Transverse colon (tissue), 4 donors: Measurements from ENCODE around the gene FER. TPM values are rescaled to one million over a fixed set of nuclear protein-coding genes. Genes with fewer than 3 reads are reported as not detected.
"Not testable (repeated sequence)": the region's sequence is repeated elsewhere in the genome, so short reads cannot be mapped to it uniquely, and the experiment has no call there.

Experiments
- DNase-seq: peaks from one replicate; pipeline ENCODE4 v3.0.0-alpha.2; 2019
- H3K27ac ChIP-seq, 4 donors: fragments of 200-600 bp; sonication (generic); 2 replicates each; pipeline ENCODE4 v1.5.1; 2016 to 2018; ENCODE audit warnings: inconsistent platforms in 4 of 4
- H3K27me3 ChIP-seq: fragments of 200-600 bp; sonication (generic); 2 replicates; pipeline ENCODE4 v1.5.1; 2017; ENCODE audit warnings: inconsistent platforms
- H3K36me3 ChIP-seq, 4 donors: fragments of 200-600 bp; sonication (generic); 2 replicates each; pipeline ENCODE4 v1.5.1; 2017 to 2019; ENCODE audit warnings: inconsistent platforms in 4 of 4
- H3K4me1 ChIP-seq, 4 donors: fragments of 200-600 bp; sonication (generic); 2 replicates each; pipeline ENCODE4 v1.5.1; 2017 to 2020; ENCODE audit warnings: inconsistent platforms in 4 of 4
- H3K4me3 ChIP-seq, 4 donors: fragments of 200-600 bp; sonication (generic); 1 replicate in 1 of 4; 2 replicates in 3 of 4; pipeline versions ENCODE4 v1.5.1 to v1.6.1; 2017 to 2019; ENCODE audit warnings: inconsistent platforms in 4 of 4
- H3K9me3 ChIP-seq, 2 donors: fragments of 200-600 bp; sonication (generic); 2 replicates each; pipeline ENCODE4 v1.5.1; 2017 to 2019; ENCODE audit warnings: inconsistent platforms in 2 of 2
- EP300 ChIP-seq: sonication (generic); formaldehyde crosslinking; IDR thresholded peaks from one replicate; pipeline ENCODE4 v1.6.1; 2017; ENCODE audit warnings: antibody characterized with exemption, low read depth
- POLR2A ChIP-seq: fragments of 450-650 bp; IDR thresholded peaks from one replicate; pipeline ENCODE4 v1.6.1; 2016; ENCODE audit warnings: antibody characterized with exemption, mild to moderate bottlenecking, moderate library complexity
- POLR2AphosphoS5 ChIP-seq, 3 donors: sonication (generic); formaldehyde crosslinking; IDR thresholded peaks; one replicate each; pipeline ENCODE4 v1.6.1; 2016; ENCODE audit warnings: antibody characterized with exemption in 3 of 3
- WGBS, 2 donors: methylation state at CpG; one replicate each; pipeline ENCODE4 v1.1.5; 2018; ENCODE audit warnings: low coverage in 1 of 2; 5-methylcytosine and 5-hydroxymethylcytosine counted together
- in situ Hi-C, 4 donors: fragments of 200-750 bp; cut with MboI; loops; one replicate each; pipeline versions ENCODE4 v1.15.0 to v1.15.1; 2017; ENCODE audit warnings: low sequenced_read_pairs in 3 of 4, low pct_ligation_motif_present in 1 of 4, low pct_unique_long_range_greater_than_20kb in 1 of 4
- intact Hi-C: fragments of 100-400 bp; cut with DNase I; formaldehyde crosslinking; loops from one replicate; pipeline ENCODE4 v1.15.1; 2023; ENCODE audit warnings: low total_unique reads
- total RNA-seq, 4 donors: library from RNA; depleted of rRNA; stranded (reverse); fragments of >200 nt; gene quantifications; one replicate each; pipeline ENCODE4 v1.1.0, GENCODE V29; 2016
- TF ChIP-seq, protein P1 (sequence below), 5 experiments: fragments of 200-600 bp in 3 of 5; fragments of 450-650 bp in 2 of 5; sonication (generic) in 3 of 5; IDR thresholded peaks; 1 replicate in 2 of 5; 2 replicates in 3 of 5; pipeline ENCODE4 v1.5.1; 2016 to 2017; ENCODE audit warnings: antibody characterized with exemption in 5 of 5, inconsistent platforms in 3 of 5, mild to moderate bottlenecking in 2 of 5, moderate library complexity in 1 of 5

The FER gene
- total RNA-seq, 4 donors from 2014 or later: 7.5 to 25.5 (median 13.1) TPM

- in situ Hi-C loops (no loop called here), intact Hi-C loops (no loop called here)
- H3K36me3 ChIP-seq: no peaks in the 10 kb centered on the region
- 60 to 64% methylated on average over 1 of the region's 1 CpG for WGBS, 2 donors
- no peaks in the 10 kb centered on the region for H3K4me1 ChIP-seq
- H3K27me3 ChIP-seq: no peaks in the 10 kb centered on the region
- no peak for DNase-seq
- H3K27ac ChIP-seq: no peak overlapping the region
- H3K4me3 ChIP-seq: no peak overlapping the region
- H3K9me3 ChIP-seq: no peaks in the 10 kb centered on the region
- TF ChIP-seq POLR2A (no peak), POLR2AphosphoS5 (IDR thresholded peaks at IDR 0.05) (no peak), EP300 (no peak)
- TF ChIP-seq, protein P1, sequence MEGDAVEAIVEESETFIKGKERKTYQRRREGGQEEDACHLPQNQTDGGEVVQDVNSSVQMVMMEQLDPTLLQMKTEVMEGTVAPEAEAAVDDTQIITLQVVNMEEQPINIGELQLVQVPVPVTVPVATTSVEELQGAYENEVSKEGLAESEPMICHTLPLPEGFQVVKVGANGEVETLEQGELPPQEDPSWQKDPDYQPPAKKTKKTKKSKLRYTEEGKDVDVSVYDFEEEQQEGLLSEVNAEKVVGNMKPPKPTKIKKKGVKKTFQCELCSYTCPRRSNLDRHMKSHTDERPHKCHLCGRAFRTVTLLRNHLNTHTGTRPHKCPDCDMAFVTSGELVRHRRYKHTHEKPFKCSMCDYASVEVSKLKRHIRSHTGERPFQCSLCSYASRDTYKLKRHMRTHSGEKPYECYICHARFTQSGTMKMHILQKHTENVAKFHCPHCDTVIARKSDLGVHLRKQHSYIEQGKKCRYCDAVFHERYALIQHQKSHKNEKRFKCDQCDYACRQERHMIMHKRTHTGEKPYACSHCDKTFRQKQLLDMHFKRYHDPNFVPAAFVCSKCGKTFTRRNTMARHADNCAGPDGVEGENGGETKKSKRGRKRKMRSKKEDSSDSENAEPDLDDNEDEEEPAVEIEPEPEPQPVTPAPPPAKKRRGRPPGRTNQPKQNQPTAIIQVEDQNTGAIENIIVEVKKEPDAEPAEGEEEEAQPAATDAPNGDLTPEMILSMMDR (IDR thresholded peaks at IDR 0.05): no peak
Observed at GRCh38 chr5:108974594-108974993, 226.9 kb downstream of the FER start.

DNA sequence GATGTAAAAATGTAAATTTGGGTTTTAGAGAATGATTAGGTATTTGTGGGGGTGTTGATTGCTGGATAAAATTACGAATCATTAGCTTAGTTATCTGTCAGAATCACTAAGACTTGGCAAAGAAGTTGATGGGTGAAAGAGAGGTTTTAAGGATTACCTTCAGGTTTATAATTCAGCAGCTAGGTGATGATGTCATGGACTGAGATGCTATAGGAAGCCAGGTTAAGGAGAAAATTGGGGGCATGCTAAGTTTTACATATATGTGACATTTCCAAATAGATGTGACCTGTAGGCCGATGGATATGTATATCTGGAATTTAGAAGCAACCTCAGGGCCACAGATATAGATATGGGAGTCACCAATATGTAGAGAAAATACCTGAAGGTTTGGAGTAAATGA lies 228.0 kb downstream of the FER start:
- in situ Hi-C loops: no loop called here

DNA sequence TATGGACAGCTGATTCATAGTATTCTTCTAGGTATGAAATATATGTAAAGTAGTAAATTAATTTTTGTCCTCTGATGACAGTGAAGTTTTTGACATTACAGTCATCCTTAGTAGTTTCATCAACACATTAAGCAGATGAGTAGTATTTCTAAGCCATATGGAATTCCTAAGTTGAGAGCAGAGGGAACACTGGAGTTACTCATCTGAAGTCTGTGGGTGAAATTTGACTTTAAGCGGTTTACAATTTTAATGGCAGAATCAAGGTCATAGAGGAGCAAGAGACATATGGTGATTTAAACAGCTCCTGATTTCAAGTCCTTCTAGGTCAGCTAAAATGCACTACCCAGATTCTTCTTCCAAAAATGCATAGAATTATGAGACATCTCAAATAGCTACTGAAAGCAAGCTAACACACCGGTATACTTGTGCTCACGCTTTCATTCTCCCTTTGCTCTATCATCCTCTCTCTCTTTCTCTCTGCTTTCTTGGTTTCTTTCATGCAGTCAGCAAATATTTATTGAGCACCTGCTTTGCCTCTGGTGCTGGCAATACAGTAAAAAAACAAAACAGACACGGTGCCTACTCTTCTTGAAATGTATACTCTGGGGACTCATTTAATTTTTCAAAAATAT lies 235.9 kb downstream of the FER start:
- H3K27ac ChIP-seq: no peak overlapping the region
- peaks cover 0 to 5% of the 10 kb centered on the region in 2 donors for H3K9me3 ChIP-seq
- no peaks in the 10 kb centered on the region for H3K36me3 ChIP-seq
- in situ Hi-C loops (no loop called here), intact Hi-C loops (no loop called here)
- H3K27me3 ChIP-seq: no peaks in the 10 kb centered on the region
- no peak for DNase-seq
- 86% methylated on average over 4 of the region's 4 CpGs for WGBS, 2 donors
- TF ChIP-seq EP300: no peak
- TF ChIP-seq, protein P1 (IDR thresholded peaks at IDR 0.05): no peak
- no peak for TF ChIP-seq POLR2A
- no peaks in the 10 kb centered on the region for H3K4me1 ChIP-seq
- H3K4me3 ChIP-seq: no peak overlapping the region

More for the DNA sequence above, 228.0 kb downstream of the FER start:
- no peak overlapping the region for H3K4me3 ChIP-seq
- no peaks in the 10 kb centered on the region for H3K27me3 ChIP-seq
- no peak for DNase-seq
- H3K4me1 ChIP-seq: no peaks in the 10 kb centered on the region
- TF ChIP-seq POLR2AphosphoS5 (IDR thresholded peaks at IDR 0.05) (no peak), EP300 (no peak), POLR2A (no peak)
- TF ChIP-seq, protein P1 (IDR thresholded peaks at IDR 0.05): no peak
- intact Hi-C loops: no loop called here
- H3K36me3 ChIP-seq: no peaks in the 10 kb centered on the region
- H3K27ac ChIP-seq: no peak overlapping the region
- H3K9me3 ChIP-seq: no peaks in the 10 kb centered on the region
- WGBS, 2 donors: 90 to 100% methylated on average over 2 of the region's 2 CpGs

DNA sequence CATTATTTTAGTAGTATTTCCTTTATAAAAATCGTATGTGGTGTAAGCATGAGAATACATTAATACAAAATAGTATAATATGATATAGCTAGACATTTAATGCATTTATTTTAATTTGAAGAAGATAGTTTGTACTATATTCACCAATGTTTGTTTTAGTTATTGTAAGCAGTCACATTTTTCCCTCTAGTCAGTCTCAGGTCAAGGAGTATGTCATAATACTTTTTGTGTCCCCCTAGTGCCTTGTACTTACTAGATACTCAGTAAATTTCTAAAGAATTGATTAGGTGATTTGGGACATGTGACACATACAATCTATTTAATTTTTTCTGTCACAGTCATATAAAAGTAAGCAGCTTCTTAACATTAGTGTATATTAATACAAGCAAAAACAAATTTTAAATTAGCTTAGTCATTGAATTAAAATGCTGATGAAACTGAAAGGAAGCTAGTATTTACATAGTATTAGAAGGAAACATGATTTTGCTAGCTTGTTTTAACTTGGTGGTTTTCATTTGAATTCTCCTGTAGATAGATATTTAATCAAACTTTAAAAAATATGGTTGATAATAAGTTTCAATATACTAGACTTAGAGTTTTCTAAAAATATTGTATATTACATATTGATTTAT lies 242.2 kb downstream of the FER start:
- Histone ChIP-seq H3K27ac (no peak overlapping the region), H3K4me3 (no peak overlapping the region), H3K36me3 (no peaks in the 10 kb centered on the region), H3K9me3 (peaks cover 0 to 12% of the 10 kb centered on the region in 2 donors), H3K4me1 (no peaks in the 10 kb centered on the region), H3K27me3 (no peaks in the 10 kb centered on the region)
- intact Hi-C loops: no loop called here
- in situ Hi-C loops: no loop called here
- TF ChIP-seq POLR2AphosphoS5 (IDR thresholded peaks at IDR 0.05) (no peak), EP300 (no peak), POLR2A (no peak)
- TF ChIP-seq, protein P1 (IDR thresholded peaks at IDR 0.05): no peak
- WGBS, 2 donors: 72 to 81% methylated on average over 1 of the region's 1 CpG
- DNase-seq: no peak

- H3K4me3 ChIP-seq, H3K9me3 ChIP-seq, H3K36me3 ChIP-seq, H3K27ac ChIP-seq, H3K27me3 ChIP-seq, in situ Hi-C loops, DNase-seq, intact Hi-C loops, H3K4me1 ChIP-seq: not testable (repeated sequence)
- WGBS, 2 donors: 90 to 95% methylated on average over 2 to 37 of the region's 47 CpGs
Observed at GRCh38 chr5:108992396-108993085, 244.8 kb downstream of the FER start.

DNA sequence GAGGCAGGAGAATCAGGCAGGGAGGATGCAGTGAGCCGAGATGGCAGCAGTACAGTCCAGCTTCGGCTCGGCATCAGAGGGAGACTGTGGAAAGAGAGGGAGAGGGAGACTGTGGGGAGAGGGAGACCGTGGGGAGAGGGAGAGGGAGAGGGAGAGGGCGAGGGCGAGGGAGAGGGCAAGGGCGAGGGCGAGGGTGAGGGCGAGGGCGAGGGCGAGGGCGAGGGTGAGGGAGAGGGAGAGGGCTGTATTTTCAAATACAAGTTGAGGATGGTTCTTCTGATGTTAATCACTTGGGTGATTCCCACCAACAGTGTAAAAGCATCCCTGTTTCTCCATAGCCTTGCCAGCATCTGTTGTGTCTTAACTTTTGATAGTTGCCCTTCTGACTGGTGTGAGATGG lies 245.7 kb downstream of the FER start:
- H3K27me3 ChIP-seq, H3K4me1 ChIP-seq, H3K4me3 ChIP-seq, intact Hi-C loops, H3K36me3 ChIP-seq, in situ Hi-C loops, DNase-seq, H3K27ac ChIP-seq, H3K9me3 ChIP-seq: not testable (repeated sequence)
- 96 to 99% methylated on average over 6 to 12 of the region's 12 CpGs for WGBS, 2 donors
